ENCODE results near the gene GATAD2A. TPM values are rescaled to one million over a fixed set of nuclear protein-coding genes. Genes with fewer than 3 reads are reported as not detected.

GATAD2A gene
- total and polyA plus RNA-seq, 2 donors from 2014 or later: 18.0 to 91.0 TPM

DNA sequence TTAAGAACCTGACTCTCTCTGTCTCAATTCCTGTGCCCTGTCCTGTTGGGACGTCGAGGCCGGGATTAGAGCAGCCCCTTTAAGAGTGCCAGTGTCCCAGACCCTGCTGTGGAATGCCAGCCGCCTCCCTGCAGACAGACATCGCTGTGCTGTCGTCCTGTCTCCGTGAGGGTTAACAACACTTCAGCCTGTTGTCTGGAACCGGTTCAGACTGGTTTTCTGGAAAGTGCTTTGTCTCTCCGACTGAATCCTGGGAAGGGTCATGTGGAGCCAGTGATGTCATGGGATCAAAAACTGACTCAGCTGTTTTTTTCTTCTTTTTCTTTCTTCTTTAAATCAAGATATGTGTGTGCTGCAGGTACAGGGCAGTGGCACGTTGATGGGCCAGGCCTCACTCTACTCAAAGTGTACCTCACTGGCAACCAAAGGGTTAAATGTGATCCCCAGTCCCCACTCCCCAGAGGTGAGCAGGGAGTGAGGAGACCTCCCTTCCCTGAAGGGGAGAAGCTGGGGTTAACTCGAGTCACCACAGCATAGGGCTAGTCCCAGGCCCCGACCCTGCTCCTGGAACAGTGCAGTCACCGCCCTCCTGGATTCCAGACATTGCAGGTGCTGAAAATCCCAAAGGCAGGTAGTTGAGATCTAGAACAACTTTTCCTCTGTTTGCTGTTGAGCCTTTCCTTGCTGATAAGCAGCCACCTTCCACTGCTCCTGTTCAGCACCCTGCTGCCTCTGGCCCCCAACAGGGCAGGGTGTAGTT, 59.0 kb downstream of the GATAD2A start:
- Histone ChIP-seq H3K36me3 (ENCODE audit: control insufficient read depth in 2 of 3, insufficient read depth in 3 of 3, low read length in 3 of 3) (peaks cover 0 to 18% (median 6%) of the 10 kb centered on the region in 3 donors), H3K27ac (ENCODE audit: low read depth in 2 of 2, low read length in 2 of 2) (peak overlapping the region; percentile 61 to 87), H3K9ac (ENCODE audit: low read length in 3 of 3) (peak overlapping the region in 1 of 3 donors; percentile 48), H3K4me1 (ENCODE audit: control insufficient read depth in 2 of 3, insufficient read depth in 2 of 3, low read depth in 1 of 3, low read length in 3 of 3) (peaks cover 8 to 61% (median 50%) of the 10 kb centered on the region in 3 donors), H3K9me3 (ENCODE audit: control insufficient read depth in 2 of 3, insufficient read depth in 1 of 3, low read length in 3 of 3) (peaks cover 0 to 11% (median 7%) of the 10 kb centered on the region in 3 donors), H3K27me3 (ENCODE audit: control insufficient read depth, insufficient read depth, low read length) (no peaks in the 10 kb centered on the region), H3K4me3 (ENCODE audit: low read length in 3 of 3) (no peak overlapping the region)
- TF ChIP-seq, protein P1, sequence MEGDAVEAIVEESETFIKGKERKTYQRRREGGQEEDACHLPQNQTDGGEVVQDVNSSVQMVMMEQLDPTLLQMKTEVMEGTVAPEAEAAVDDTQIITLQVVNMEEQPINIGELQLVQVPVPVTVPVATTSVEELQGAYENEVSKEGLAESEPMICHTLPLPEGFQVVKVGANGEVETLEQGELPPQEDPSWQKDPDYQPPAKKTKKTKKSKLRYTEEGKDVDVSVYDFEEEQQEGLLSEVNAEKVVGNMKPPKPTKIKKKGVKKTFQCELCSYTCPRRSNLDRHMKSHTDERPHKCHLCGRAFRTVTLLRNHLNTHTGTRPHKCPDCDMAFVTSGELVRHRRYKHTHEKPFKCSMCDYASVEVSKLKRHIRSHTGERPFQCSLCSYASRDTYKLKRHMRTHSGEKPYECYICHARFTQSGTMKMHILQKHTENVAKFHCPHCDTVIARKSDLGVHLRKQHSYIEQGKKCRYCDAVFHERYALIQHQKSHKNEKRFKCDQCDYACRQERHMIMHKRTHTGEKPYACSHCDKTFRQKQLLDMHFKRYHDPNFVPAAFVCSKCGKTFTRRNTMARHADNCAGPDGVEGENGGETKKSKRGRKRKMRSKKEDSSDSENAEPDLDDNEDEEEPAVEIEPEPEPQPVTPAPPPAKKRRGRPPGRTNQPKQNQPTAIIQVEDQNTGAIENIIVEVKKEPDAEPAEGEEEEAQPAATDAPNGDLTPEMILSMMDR (IDR thresholded peaks at IDR 0.05; ENCODE audit: borderline replicate concordance, extremely low read depth, insufficient read depth): no peak
- intact Hi-C loops (cut with DNase I): no loop called here
- DNase-seq: peak; percentile 55 to 94 (median 77)
- FAIRE-seq: no peak

DNA sequence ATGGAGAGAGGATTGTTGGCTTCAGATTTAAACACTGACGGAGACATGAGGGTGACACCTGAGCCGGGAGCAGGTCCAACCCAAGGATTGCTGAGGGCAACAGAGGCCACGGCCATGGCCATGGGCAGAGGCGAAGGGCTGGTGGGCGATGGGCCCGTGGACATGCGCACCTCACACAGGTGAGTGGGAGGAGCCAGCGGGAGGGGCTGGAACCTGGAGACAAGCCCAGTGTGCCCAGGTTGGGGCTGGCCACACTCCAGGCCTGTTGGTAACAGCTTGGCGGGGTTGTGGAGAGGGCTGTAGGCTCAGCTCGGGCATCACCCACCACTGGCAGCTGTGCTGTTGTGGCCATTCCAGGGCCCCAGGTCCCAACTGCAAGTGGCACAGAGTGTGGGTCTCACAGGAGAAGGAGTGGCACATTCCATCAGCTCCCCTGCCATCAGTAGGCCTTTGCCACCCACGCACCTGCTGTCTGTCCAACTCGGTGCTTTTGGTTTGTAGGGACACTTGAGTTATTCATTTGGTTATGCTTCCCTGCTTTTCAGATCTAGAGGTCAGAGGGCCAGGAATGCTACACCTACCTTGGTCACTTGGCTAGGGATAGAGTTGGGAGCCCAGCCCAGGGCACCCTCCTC, 60.1 kb downstream of the GATAD2A start:
- Histone ChIP-seq H3K4me1 (ENCODE audit: control insufficient read depth in 2 of 3, insufficient read depth in 2 of 3, low read depth in 1 of 3, low read length in 3 of 3) (peaks cover 8 to 51% (median 44%) of the 10 kb centered on the region in 3 donors), H3K4me3 (ENCODE audit: low read length in 3 of 3) (no peak overlapping the region), H3K27me3 (ENCODE audit: control insufficient read depth, insufficient read depth, low read length) (no peaks in the 10 kb centered on the region), H3K27ac (ENCODE audit: low read depth in 2 of 2, low read length in 2 of 2) (peak overlapping the region in 1 of 2 donors; percentile 14), H3K9ac (ENCODE audit: low read length in 3 of 3) (no peak overlapping the region), H3K9me3 (ENCODE audit: control insufficient read depth in 2 of 3, insufficient read depth in 1 of 3, low read length in 3 of 3) (peaks cover 0 to 11% (median 7%) of the 10 kb centered on the region in 3 donors), H3K36me3 (ENCODE audit: control insufficient read depth in 2 of 3, insufficient read depth in 3 of 3, low read length in 3 of 3) (peaks cover 0 to 18% (median 6%) of the 10 kb centered on the region in 3 donors)
- intact Hi-C loops (cut with DNase I): no loop called here
- peak in 1 of 5 donors; percentile 57 for DNase-seq
- no peak for FAIRE-seq
- TF ChIP-seq, protein P1 (IDR thresholded peaks at IDR 0.05; ENCODE audit: borderline replicate concordance, extremely low read depth, insufficient read depth): no peak

DNA sequence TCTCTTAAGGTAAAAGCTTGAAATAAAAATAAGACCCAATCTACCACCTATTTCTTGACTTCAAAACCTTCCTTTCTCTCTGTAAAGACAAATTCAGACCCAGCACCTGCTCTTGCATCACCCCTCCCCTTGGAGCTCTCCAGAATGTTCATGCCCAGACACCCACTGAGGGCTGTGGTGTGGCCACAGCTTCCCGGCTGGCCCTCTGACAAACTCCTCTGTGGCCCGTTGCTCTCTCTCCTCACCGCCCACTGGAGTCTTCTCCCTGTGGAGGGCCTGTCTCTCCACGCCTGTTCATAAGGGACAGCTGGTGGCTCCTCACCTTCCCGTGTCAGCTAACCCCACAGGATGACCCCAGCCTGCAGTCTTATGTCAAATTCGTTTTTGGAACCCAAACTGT, 60.7 kb downstream of the GATAD2A start:
- TF ChIP-seq, protein P1 (IDR thresholded peaks at IDR 0.05; ENCODE audit: borderline replicate concordance, extremely low read depth, insufficient read depth): no peak
- Histone ChIP-seq H3K4me3 (ENCODE audit: low read length in 3 of 3) (no peak overlapping the region), H3K27ac (ENCODE audit: low read depth in 2 of 2, low read length in 2 of 2) (peak overlapping the region in 1 of 2 donors; percentile 14), H3K9ac (ENCODE audit: low read length in 3 of 3) (no peak overlapping the region), H3K36me3 (ENCODE audit: control insufficient read depth in 2 of 3, insufficient read depth in 3 of 3, low read length in 3 of 3) (peaks cover 0 to 18% (median 6%) of the 10 kb centered on the region in 3 donors), H3K27me3 (ENCODE audit: control insufficient read depth, insufficient read depth, low read length) (no peaks in the 10 kb centered on the region), H3K9me3 (ENCODE audit: control insufficient read depth in 2 of 3, insufficient read depth in 1 of 3, low read length in 3 of 3) (peaks cover 0 to 11% (median 7%) of the 10 kb centered on the region in 3 donors), H3K4me1 (ENCODE audit: control insufficient read depth in 2 of 3, insufficient read depth in 2 of 3, low read depth in 1 of 3, low read length in 3 of 3) (peaks cover 5 to 44% (median 44%) of the 10 kb centered on the region in 3 donors)
- intact Hi-C loops (cut with DNase I): no loop called here
- DNase-seq (peak in 1 of 5 donors; percentile 30), FAIRE-seq (no peak)

Data from kidney (tissue), 14 donors.